Measurements from ENCODE around the gene CNTN5.

DNA sequence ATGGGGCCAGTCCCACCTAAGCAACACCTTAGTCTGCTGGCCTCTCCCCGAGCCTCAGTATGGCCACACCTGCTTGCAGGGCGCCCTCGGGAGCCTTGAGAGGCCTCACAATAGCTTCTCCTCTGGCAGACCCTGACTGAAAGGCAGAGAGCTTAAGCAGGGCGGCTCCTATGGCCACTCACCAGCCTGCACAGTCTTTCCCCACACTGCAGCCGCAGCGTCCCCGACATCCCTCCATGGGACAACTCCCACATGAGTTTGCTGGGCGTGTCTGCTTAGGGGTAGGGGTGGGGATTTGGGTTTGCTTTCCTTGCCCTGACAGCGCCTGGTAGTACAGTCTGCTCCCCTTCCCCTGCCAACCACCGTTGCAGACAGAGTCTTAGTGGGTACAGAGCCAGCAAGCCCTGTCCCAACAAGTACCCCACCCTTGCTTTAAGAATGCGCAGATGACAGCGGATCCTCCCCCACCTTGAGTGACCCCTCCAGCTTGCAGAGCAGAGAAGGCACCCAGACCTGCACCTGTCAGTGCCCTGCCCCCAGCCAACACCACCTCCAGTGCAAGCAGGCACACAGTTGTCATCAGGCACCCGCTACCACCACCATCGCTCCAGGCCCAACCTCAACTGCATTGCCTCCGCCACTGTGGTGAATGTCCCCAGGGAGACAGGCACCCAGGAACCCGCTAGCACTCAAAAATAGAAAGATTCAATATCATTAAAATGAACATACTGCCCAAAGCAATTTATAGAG lies 1252.5 kb downstream of the CNTN5 start:
- TF ChIP-seq POLR2A (IDR thresholded peaks at IDR 0.05; ENCODE audit: low read length) (no peak), GATA1 (IDR thresholded peaks at IDR 0.05; ENCODE audit: low read depth, low read length) (no peak)
